Hematopoietic multipotent progenitor cell treated with erythropoietin and hydrocortisone succinate and interleukin-3 and kit ligand, for 8 days (in vitro differentiated cells): ENCODE data around the gene LRRC41.
"Not testable (repeated sequence)": the region's sequence is repeated elsewhere in the genome, so short reads cannot be mapped to it uniquely, and the experiment has no call there.

Experiments
- DNase-seq: peaks from one replicate; pipeline ENCODE4 v3.0.0-alpha.2; 2015

LRRC41 gene

GRCh38 chr1:46241733-46242132 lies 61.7 kb downstream of the LRRC41 start:
- DNase-seq: not testable (repeated sequence)

DNA sequence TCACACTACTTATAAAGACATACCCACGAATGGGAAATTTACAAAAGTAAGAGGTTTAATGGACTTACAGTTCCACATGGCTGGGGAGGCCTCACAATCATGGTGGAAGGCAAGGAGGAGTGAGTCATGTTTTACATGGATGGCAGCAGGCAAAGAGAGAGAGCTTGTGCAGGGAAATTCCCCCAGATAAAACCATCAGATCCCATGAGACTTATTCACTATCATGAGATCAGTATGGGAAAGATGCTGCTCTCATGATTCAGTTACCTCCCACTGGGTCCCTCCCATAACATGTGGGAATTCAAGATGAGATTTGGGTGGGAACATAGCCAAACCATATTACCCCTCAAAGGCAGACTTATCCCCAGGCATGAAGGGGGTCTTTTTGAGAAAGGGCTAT lies 64.6 kb downstream of the LRRC41 start:
- DNase-seq: peak; percentile 11

DNA sequence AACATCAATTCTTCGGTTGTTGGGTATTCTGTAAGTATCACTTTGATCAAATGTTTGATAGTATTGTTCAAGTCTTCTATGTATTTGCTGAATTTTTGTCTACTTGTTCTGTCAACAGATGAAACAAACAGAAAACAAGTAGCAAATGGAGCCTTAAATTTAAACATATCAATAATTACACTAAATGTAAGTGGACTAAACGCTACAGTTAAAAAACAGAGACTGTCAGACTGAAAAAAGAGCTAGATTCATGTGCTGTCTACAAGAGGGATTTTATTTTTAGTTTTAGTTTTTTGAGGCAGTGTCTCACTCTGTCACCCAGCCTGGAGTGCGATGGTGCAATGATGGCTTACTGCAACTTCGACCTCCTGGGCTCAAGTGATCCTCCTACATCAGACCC lies 66.5 kb downstream of the LRRC41 start:
- DNase-seq: no peak

DNA sequence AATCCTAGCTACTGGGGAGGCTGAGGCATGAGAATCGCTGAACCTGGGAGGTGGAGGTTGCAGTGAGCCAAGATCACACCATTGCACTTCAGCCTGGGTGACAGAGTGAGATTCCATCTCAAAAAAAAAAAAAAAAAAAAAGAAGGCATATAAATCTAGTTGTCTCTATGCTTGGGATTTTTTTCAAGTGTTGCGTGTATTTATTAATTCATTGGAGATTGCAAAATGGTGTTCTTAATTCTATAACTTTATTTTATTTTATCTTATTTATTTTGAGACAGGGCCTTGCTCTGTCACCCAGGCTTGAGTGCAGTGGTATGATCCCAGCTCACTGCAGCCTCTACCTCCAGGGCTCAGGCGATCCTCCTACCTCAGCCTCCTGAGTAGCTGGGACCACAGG lies 72.2 kb downstream of the LRRC41 start:
- DNase-seq: not testable (repeated sequence)
